ENCODE results near the gene MRC2.
A peak's percentile ranks its signal among the peaks of the same experiment; 100 is the strongest.

The MRC2 gene

DNA sequence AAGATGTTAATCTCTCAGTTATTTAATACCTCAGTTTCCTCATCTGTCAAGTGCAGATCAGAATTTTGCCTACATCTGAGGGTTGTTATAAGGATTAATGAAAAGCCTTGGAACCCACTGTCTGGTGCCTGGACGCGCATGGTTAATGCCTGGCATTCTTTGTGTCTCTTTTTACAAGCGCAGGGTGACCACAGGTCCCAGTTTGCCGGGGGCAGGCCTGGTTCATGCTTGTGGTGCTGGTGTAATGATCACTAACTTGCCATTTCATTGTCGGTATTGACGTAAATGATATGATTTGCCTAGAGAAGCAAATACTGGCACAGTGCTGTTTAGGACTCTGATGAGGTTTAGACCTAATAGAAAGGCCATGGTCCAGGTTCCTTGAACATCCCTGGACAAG is 23.1 kb downstream of the MRC2 start:
- no peak overlapping the region for H3K4me3 ChIP-seq (ENCODE audit: insufficient read depth, low read length, poor library complexity, severe bottlenecking)
- no peaks in the 10 kb centered on the region for H3K9me2 ChIP-seq (replicated peaks; ENCODE audit: insufficient read depth, low read length)
- no peak overlapping the region for H3K4me2 ChIP-seq (ENCODE audit: low read depth, low read length, poor library complexity, severe bottlenecking)
- no peaks in the 10 kb centered on the region for H4K20me1 ChIP-seq (ENCODE audit: low read depth, low read length)
- no peaks in the 10 kb centered on the region for H3K36me3 ChIP-seq (ENCODE audit: low read length)
- no peak overlapping the region for H3K27ac ChIP-seq (ENCODE audit: low read depth, low read length)
- no peak for TF ChIP-seq EZH2phosphoT487 (conservative IDR thresholded peaks at IDR 0.05; ENCODE audit: low read length)
- TF ChIP-seq, protein P1, sequence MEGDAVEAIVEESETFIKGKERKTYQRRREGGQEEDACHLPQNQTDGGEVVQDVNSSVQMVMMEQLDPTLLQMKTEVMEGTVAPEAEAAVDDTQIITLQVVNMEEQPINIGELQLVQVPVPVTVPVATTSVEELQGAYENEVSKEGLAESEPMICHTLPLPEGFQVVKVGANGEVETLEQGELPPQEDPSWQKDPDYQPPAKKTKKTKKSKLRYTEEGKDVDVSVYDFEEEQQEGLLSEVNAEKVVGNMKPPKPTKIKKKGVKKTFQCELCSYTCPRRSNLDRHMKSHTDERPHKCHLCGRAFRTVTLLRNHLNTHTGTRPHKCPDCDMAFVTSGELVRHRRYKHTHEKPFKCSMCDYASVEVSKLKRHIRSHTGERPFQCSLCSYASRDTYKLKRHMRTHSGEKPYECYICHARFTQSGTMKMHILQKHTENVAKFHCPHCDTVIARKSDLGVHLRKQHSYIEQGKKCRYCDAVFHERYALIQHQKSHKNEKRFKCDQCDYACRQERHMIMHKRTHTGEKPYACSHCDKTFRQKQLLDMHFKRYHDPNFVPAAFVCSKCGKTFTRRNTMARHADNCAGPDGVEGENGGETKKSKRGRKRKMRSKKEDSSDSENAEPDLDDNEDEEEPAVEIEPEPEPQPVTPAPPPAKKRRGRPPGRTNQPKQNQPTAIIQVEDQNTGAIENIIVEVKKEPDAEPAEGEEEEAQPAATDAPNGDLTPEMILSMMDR (IDR thresholded peaks at IDR 0.05; ENCODE audit: insufficient read depth, low read length, poor library complexity, severe bottlenecking) = no peak
- H3K27me3 ChIP-seq (ENCODE audit: low read length) = no peaks in the 10 kb centered on the region; the same call in 1 of the 2 replicates
- H3K79me2 ChIP-seq (ENCODE audit: insufficient read depth, low read length) = no peaks in the 10 kb centered on the region
- H2AFZ ChIP-seq (ENCODE audit: low read depth, low read length, severe bottlenecking) = no peak overlapping the region
- H3F3A ChIP-seq (ENCODE audit: insufficient read depth) = no peaks in the 10 kb centered on the region
- H3K9me3 ChIP-seq (ENCODE audit: insufficient read depth, low read length) = no peaks in the 10 kb centered on the region
- no peak overlapping the region for H3K9ac ChIP-seq (ENCODE audit: low read length)

DNA sequence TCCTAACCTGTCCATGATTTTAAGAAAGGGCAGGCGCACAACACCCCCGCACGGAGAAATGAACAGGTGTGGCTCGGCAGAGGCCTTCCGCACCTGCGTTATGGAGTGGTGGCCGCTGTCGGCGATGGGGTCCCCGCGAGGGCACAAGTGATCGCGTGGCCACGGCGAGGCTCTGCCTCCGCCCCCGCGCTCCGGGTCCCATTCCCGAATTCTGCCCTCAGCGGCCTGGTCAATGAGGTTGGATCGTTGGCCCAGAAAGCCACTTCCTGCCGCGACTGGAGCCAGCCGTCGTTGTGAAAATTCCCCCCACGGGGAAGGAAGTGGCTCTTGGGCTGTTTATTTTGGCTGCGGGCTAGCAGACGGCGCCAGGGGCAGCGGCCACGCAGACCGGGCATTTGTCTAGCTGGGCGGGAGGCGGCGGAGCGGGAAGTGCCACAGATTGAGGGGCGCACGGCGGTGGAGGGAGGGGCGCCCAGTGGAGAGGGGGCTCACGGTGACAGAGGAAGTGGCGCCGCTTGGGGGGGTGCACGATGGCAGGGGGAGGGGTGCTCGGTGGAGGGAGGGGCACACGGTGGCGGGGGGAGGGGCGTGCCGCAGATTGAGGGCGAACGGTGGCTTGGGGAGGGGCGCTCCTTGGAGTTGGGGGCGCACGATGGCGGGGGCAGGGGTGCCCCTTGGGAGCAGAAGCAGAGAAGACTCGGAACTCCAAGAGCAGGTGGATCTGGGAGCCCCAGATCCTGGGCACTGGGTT is 25.0 kb downstream of the MRC2 start:
- H3K79me2 ChIP-seq (ENCODE audit: insufficient read depth, low read length) = no peaks in the 10 kb centered on the region
- no peaks in the 10 kb centered on the region; the same call in 1 of the 2 replicates for H3K27me3 ChIP-seq (ENCODE audit: low read length)
- no peaks in the 10 kb centered on the region for H3K9me3 ChIP-seq (ENCODE audit: insufficient read depth, low read length)
- H3K36me3 ChIP-seq (ENCODE audit: low read length) = no peaks in the 10 kb centered on the region
- H4K20me1 ChIP-seq (ENCODE audit: low read depth, low read length) = no peaks in the 10 kb centered on the region
- no peak overlapping the region for H3K4me3 ChIP-seq (ENCODE audit: insufficient read depth, low read length, poor library complexity, severe bottlenecking)
- peak overlapping the region; percentile 47 for H2AFZ ChIP-seq (ENCODE audit: low read depth, low read length, severe bottlenecking)
- H3K27ac ChIP-seq (ENCODE audit: low read depth, low read length) = no peak overlapping the region
- peak overlapping the region; percentile 18 for H3K9ac ChIP-seq (ENCODE audit: low read length)
- H3K4me2 ChIP-seq (ENCODE audit: low read depth, low read length, poor library complexity, severe bottlenecking) = peak overlapping the region; percentile 39
- H3K9me2 ChIP-seq (replicated peaks; ENCODE audit: insufficient read depth, low read length) = no peaks in the 10 kb centered on the region
- TF ChIP-seq, protein P1 (IDR thresholded peaks at IDR 0.05; ENCODE audit: insufficient read depth, low read length, poor library complexity, severe bottlenecking) = no peak
- no peak for TF ChIP-seq EZH2phosphoT487 (conservative IDR thresholded peaks at IDR 0.05; ENCODE audit: low read length)
- no peaks in the 10 kb centered on the region for H3F3A ChIP-seq (ENCODE audit: insufficient read depth)

DNA sequence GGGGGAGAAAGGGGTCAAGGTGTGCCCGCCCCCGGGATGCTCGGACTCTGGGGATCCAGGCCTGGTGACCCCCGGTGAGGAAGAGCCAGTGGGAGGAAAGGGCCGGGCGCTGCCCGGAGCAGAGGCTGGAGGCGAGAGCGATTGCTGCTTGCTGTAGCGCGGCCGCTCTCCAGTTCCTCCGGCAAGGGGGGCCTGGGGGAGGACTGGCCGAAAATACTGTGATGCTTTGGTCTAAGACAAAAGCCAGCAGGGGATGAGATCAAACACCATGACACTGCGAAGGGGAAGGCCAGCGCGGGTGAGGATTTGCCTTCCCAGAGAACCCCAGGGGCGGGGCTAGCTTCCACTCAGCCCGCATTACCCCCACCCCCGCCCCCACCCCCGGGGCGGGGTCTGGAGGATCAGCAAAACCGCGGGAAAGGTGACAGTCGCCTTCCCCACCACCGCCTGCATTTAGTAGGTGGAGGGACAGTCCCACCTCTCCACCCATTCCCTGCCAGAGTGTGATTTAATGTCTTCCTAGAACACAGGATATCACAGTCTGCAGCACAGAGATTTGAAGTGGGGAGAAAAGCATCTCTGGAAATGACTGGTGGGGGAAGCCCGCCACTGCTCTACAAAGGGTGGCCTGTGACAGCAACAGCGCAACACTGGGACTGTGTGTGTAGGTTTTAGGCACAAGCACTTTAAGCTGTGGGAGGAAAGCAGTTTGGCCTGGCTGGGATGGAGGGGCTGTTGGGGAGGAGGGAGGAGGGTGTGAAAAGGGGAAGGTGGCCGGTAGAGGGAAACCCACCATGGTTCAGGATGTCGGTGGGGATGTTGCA is 25.7 kb downstream of the MRC2 start:
- H3K4me2 ChIP-seq (ENCODE audit: low read depth, low read length, poor library complexity, severe bottlenecking) = peak overlapping the region; percentile 39
- no peaks in the 10 kb centered on the region for H3K36me3 ChIP-seq (ENCODE audit: low read length)
- H2AFZ ChIP-seq (ENCODE audit: low read depth, low read length, severe bottlenecking) = peak overlapping the region; percentile 47
- H3F3A ChIP-seq (ENCODE audit: insufficient read depth) = no peaks in the 10 kb centered on the region
- TF ChIP-seq, protein P1 (IDR thresholded peaks at IDR 0.05; ENCODE audit: insufficient read depth, low read length, poor library complexity, severe bottlenecking) = no peak
- no peak for TF ChIP-seq EZH2phosphoT487 (conservative IDR thresholded peaks at IDR 0.05; ENCODE audit: low read length)
- H3K4me3 ChIP-seq (ENCODE audit: insufficient read depth, low read length, poor library complexity, severe bottlenecking) = no peak overlapping the region
- H3K9me3 ChIP-seq (ENCODE audit: insufficient read depth, low read length) = no peaks in the 10 kb centered on the region
- no peak overlapping the region for H3K27ac ChIP-seq (ENCODE audit: low read depth, low read length)
- no peaks in the 10 kb centered on the region for H4K20me1 ChIP-seq (ENCODE audit: low read depth, low read length)
- no peaks in the 10 kb centered on the region for H3K9me2 ChIP-seq (replicated peaks; ENCODE audit: insufficient read depth, low read length)
- no peak overlapping the region for H3K9ac ChIP-seq (ENCODE audit: low read length)
- no peaks in the 10 kb centered on the region for H3K79me2 ChIP-seq (ENCODE audit: insufficient read depth, low read length)
- H3K27me3 ChIP-seq (ENCODE audit: low read length) = no peaks in the 10 kb centered on the region; the same call in 1 of the 2 replicates
